CD4-positive, alpha-beta T cell (primary cell): ENCODE measurements around the gene CAMTA1. TPM values are rescaled to one million over a fixed set of nuclear protein-coding genes. Genes with fewer than 3 reads are reported as not detected.

ENCODE experiments used
- ATAC-seq: fragments of 200-7000 bp; cut with Tn5 transposase; one replicate; pipeline ENCODE4 v1.10.0; 2022; ENCODE audit warnings: mild to moderate bottlenecking; ENCODE audit not compliant: poor library complexity
- CTCF ChIA-PET: fragments of 350-600 bp; sonication (Branson Sonifier 250); formaldehyde crosslinking; loops from one replicate; lab custom pipeline; 2021; ENCODE audit warnings: antibody characterized with exemption, inconsistent platforms; lab: Charles Lee
- POLR2A ChIA-PET: fragments of 350-600 bp; sonication (Branson Sonifier 250); formaldehyde crosslinking; loops from one replicate; lab custom pipeline; 2021; ENCODE audit warnings: antibody characterized with exemption, inconsistent platforms; lab: Charles Lee
- DNase-seq, 14 experiments: peaks; one replicate each; pipeline ENCODE4 v3.0.0-alpha.2; 2013 to 2020; ENCODE audit warnings: mixed read lengths in 2 of 14
- H3K27ac ChIP-seq, 2 donors: one replicate each; pipeline versions ENCODE4 v1.5.1 to v1.7.0; 2013; ENCODE audit warnings: low read length in 2 of 2, low read depth in 1 of 2, mild to moderate bottlenecking in 1 of 2
- H3K27me3 ChIP-seq, 2 experiments: 1 replicate in 1 of 2; 2 replicates in 1 of 2; pipeline versions ENCODE4 v1.6.1 to v1.7.0; 2013; ENCODE audit warnings: low read length in 2 of 2, control low read depth in 1 of 2, mild to moderate bottlenecking in 1 of 2, moderate library complexity in 1 of 2; ENCODE audit not compliant: insufficient read depth in 2 of 2, control insufficient read depth in 1 of 2
- H3K36me3 ChIP-seq: one replicate; pipeline ENCODE4 v1.6.1; 2013; ENCODE audit warnings: low read length, control low read depth; ENCODE audit not compliant: insufficient read depth
- H3K4me1 ChIP-seq: one replicate; pipeline ENCODE4 v1.6.1; 2013; ENCODE audit warnings: low read length, control low read depth; ENCODE audit not compliant: insufficient read depth
- H3K4me3 ChIP-seq: one replicate; pipeline ENCODE4 v1.5.1; 2013; ENCODE audit warnings: mild to moderate bottlenecking, low read length, moderate library complexity
- H3K9me3 ChIP-seq, 2 experiments: 1 replicate in 1 of 2; 2 replicates in 1 of 2; pipeline versions ENCODE4 v1.6.1 to v1.7.0; 2013; ENCODE audit warnings: low read length in 2 of 2, mild to moderate bottlenecking in 2 of 2, control low read depth in 1 of 2, moderate library complexity in 1 of 2; ENCODE audit not compliant: control insufficient read depth in 1 of 2, insufficient read depth in 1 of 2
- H3K27ac Mint-ChIP-seq: one replicate; pipeline ENCODE4 v1.8.0; 2020; ENCODE audit warnings: mixed read lengths
- H3K27me3 Mint-ChIP-seq: one replicate; pipeline ENCODE4 v1.8.0; 2021; ENCODE audit warnings: mixed read lengths
- H3K36me3 Mint-ChIP-seq: one replicate; pipeline ENCODE4 v1.8.0; 2021; ENCODE audit warnings: low read depth, mixed read lengths
- H3K4me1 Mint-ChIP-seq: one replicate; pipeline ENCODE4 v1.8.0; 2021; ENCODE audit warnings: low read depth, mixed read lengths
- H3K4me3 Mint-ChIP-seq: one replicate; pipeline ENCODE4 v1.8.0; 2020; ENCODE audit warnings: mild to moderate bottlenecking, mixed read lengths
- H3K9me3 Mint-ChIP-seq: one replicate; pipeline ENCODE4 v1.8.0; 2020; ENCODE audit warnings: mixed read lengths
- intact Hi-C, 2 experiments: fragments of 100-400 bp; cut with DNase I in 1 of 2; cut with micrococcal nuclease in 1 of 2; formaldehyde crosslinking; loops; one replicate each; pipeline versions ENCODE4 v1.15.1 to v1.9.0; 2023 to 2025; cut with DNase I, micrococcal nuclease
- total RNA-seq, 174 experiments: library from RNA in 2 of 174; stranded (reverse) in 2 of 174; gene quantifications; one replicate each; pipeline ENCODE4 v1.2.3 and lab custom pipeline; 2021 to 2026
- TF ChIP-seq, protein P1 (sequence below): fragments of 200-600 bp; IDR thresholded peaks from one replicate; pipeline ENCODE4 v1.8.0; 2022; ENCODE audit warnings: antibody characterized with exemption, mild to moderate bottlenecking

The CAMTA1 gene
- total RNA-seq, 2 experiments from 2014 or later: 38.6 to 39.3 TPM

DNA sequence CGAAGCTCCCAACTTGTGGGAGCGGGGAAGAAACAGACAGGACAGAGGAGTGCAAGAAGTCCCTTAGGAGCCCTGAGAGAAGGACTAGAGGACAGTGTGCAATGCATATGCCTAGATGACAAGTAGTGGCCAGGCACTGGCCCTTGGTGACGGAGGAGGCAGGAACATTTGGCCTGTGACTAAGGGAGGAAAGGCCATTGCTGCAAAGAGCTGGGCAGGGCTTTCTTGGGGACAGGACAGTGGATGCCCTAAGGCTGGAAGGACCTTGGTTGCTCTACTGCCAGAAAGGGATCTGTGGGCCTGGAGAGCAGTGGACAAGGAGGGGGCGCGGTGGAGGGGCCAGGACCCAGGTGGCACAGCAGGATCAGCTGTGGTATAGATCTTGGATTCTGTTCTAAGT, 481.3 kb downstream of the CAMTA1 start:
- peaks cover 5 to 18% of the 10 kb centered on the region in 2 experiments for H3K27me3 ChIP-seq
- peaks cover 45% of the 10 kb centered on the region for H3K27me3 Mint-ChIP-seq
- H3K4me1 Mint-ChIP-seq: no peaks in the 10 kb centered on the region
- peaks cover 16% of the 10 kb centered on the region for H3K9me3 Mint-ChIP-seq
- no peaks in the 10 kb centered on the region for H3K36me3 ChIP-seq
- no peak overlapping the region for H3K4me3 ChIP-seq
- H3K36me3 Mint-ChIP-seq: no peaks in the 10 kb centered on the region
- CTCF ChIA-PET: no interaction called here
- H3K4me3 Mint-ChIP-seq: no peak overlapping the region
- ATAC-seq (no peak), DNase-seq (no peak)
- intact Hi-C loops: no loop called here
- H3K9me3 ChIP-seq: peaks cover 4 to 18% of the 10 kb centered on the region in 2 experiments
- POLR2A ChIA-PET: no interaction called here
- TF ChIP-seq, protein P1, sequence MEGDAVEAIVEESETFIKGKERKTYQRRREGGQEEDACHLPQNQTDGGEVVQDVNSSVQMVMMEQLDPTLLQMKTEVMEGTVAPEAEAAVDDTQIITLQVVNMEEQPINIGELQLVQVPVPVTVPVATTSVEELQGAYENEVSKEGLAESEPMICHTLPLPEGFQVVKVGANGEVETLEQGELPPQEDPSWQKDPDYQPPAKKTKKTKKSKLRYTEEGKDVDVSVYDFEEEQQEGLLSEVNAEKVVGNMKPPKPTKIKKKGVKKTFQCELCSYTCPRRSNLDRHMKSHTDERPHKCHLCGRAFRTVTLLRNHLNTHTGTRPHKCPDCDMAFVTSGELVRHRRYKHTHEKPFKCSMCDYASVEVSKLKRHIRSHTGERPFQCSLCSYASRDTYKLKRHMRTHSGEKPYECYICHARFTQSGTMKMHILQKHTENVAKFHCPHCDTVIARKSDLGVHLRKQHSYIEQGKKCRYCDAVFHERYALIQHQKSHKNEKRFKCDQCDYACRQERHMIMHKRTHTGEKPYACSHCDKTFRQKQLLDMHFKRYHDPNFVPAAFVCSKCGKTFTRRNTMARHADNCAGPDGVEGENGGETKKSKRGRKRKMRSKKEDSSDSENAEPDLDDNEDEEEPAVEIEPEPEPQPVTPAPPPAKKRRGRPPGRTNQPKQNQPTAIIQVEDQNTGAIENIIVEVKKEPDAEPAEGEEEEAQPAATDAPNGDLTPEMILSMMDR: no peak
- no peak overlapping the region for H3K27ac ChIP-seq
- no peaks in the 10 kb centered on the region for H3K4me1 ChIP-seq
- H3K27ac Mint-ChIP-seq: no peak overlapping the region

DNA sequence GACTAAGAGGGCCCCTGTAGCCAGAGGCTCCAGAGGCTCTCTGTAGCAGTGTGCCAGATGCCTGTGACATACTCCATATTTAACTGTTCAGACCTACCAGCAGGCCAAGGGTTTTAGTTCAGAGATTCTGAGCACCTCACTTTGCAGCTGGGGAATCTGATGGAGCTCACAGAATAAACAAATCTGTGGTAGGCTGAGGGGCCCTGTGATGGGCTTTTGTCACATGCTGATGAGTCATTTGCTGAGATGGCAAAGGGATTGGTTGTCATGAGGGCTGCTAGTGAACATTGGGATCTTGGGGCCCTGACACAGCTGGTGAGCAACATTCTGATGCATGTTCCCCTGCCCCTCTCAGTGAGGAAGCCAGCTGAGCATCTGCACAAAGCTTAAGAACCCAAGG, 482.2 kb downstream of the CAMTA1 start:
- peaks cover 4 to 18% of the 10 kb centered on the region in 2 experiments for H3K9me3 ChIP-seq
- no peak overlapping the region for H3K27ac ChIP-seq
- ChIA-PET CTCF (no interaction called here), POLR2A (no interaction called here)
- peaks cover 4 to 21% of the 10 kb centered on the region in 2 experiments for H3K27me3 ChIP-seq
- H3K4me1 ChIP-seq: no peaks in the 10 kb centered on the region
- ATAC-seq (no peak), DNase-seq (no peak)
- TF ChIP-seq, protein P1: no peak
- Mint-ChIP-seq H3K4me1 (no peaks in the 10 kb centered on the region), H3K36me3 (no peaks in the 10 kb centered on the region), H3K4me3 (no peak overlapping the region), H3K9me3 (peaks cover 16% of the 10 kb centered on the region), H3K27ac (no peak overlapping the region), H3K27me3 (peaks cover 40% of the 10 kb centered on the region)
- H3K4me3 ChIP-seq: no peak overlapping the region
- no peaks in the 10 kb centered on the region for H3K36me3 ChIP-seq
- intact Hi-C loops: no loop called here

DNA sequence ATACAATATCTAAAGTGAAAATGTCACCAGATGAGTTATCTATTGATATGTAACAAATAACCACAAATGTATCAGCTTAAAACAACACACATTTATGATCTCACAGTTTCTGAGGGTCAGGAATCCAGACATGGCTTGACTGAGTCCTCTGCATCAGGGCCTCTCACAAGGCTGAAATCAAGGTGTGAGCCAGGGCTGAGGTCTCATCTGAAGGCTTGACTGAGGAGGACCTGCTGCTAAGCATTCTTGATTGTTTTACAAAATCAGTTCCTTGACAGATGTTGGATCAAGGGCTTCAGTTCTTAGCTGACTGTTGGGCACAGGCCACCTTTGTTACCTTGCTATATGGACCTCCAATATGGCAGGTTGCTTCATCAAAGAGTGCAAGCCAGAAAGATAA, 483.7 kb downstream of the CAMTA1 start:
- no peak for DNase-seq
- Histone ChIP-seq H3K9me3 (peaks cover 4 to 18% of the 10 kb centered on the region in 2 experiments), H3K27me3 (peaks cover 4 to 14% of the 10 kb centered on the region in 2 experiments), H3K27ac (no peak overlapping the region), H3K36me3 (no peaks in the 10 kb centered on the region), H3K4me3 (no peak overlapping the region), H3K4me1 (no peaks in the 10 kb centered on the region)
- ChIA-PET POLR2A (no interaction called here), CTCF (no interaction called here)
- Mint-ChIP-seq H3K9me3 (peaks cover 16% of the 10 kb centered on the region), H3K27ac (no peak overlapping the region), H3K27me3 (peaks cover 33% of the 10 kb centered on the region), H3K4me1 (no peaks in the 10 kb centered on the region), H3K36me3 (no peaks in the 10 kb centered on the region), H3K4me3 (no peak overlapping the region)
- intact Hi-C loops: no loop called here
- TF ChIP-seq, protein P1: no peak
- no peak for ATAC-seq
